ENCODE measurements around the gene UNC5CL.

DNA sequence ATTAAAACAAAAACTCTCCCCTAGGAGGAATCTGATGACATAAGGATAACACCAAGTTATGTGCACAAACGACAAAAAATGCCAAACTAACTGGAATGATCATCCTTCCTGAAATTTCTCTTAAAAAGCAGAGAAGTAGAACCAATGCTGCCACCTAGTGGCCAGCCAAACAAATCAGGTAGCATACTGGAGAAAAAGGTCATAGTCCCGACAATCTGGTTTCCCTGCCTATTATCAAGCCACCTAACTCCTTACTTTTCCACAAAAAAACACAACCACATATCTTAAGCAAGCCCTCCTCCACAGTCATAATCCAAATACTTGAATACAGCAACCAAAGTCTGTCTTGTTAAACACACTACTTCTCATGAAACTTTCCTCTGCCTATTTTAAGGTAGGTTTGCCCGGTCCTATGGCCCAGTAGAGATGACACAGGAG is 27.9 kb upstream of the UNC5CL start:
- TF ChIP-seq JUND (IDR thresholded peaks at IDR 0.05; ENCODE audit: low read length), result no peak
- TF ChIP-seq, protein P1, sequence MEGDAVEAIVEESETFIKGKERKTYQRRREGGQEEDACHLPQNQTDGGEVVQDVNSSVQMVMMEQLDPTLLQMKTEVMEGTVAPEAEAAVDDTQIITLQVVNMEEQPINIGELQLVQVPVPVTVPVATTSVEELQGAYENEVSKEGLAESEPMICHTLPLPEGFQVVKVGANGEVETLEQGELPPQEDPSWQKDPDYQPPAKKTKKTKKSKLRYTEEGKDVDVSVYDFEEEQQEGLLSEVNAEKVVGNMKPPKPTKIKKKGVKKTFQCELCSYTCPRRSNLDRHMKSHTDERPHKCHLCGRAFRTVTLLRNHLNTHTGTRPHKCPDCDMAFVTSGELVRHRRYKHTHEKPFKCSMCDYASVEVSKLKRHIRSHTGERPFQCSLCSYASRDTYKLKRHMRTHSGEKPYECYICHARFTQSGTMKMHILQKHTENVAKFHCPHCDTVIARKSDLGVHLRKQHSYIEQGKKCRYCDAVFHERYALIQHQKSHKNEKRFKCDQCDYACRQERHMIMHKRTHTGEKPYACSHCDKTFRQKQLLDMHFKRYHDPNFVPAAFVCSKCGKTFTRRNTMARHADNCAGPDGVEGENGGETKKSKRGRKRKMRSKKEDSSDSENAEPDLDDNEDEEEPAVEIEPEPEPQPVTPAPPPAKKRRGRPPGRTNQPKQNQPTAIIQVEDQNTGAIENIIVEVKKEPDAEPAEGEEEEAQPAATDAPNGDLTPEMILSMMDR (IDR thresholded peaks at IDR 0.05; ENCODE audit: control extremely low read depth in 1 of 3, insufficient read depth in 1 of 3, low read depth in 1 of 3, low read length in 3 of 3), result peak in 2 of 3 experiments; percentile 54 to 79; a peak in 2 of 4 replicates
- no peak for TF ChIP-seq HDAC2 (IDR thresholded peaks at IDR 0.05; ENCODE audit: borderline replicate concordance in 1 of 2, low read depth in 2 of 2, low read length in 2 of 2)
- no peak for TF ChIP-seq POLR2AphosphoS5 (IDR thresholded peaks at IDR 0.05; ENCODE audit: low read depth, low read length)
- TF ChIP-seq POLR2A (IDR thresholded peaks at IDR 0.05; ENCODE audit: control extremely low read depth in 1 of 2, low read depth in 2 of 2, low read length in 2 of 2), result no peak
- no peak for TF ChIP-seq SIN3A (conservative IDR thresholded peaks at IDR 0.05 in 1 of 2, IDR thresholded peaks at IDR 0.05 in 1 of 2; ENCODE audit: low read depth in 1 of 2, low read length in 2 of 2)
- TF ChIP-seq TCF12 (IDR thresholded peaks at IDR 0.05; ENCODE audit: low read depth, low read length), result no peak
- TF ChIP-seq BCL11A (IDR thresholded peaks at IDR 0.05; ENCODE audit: low read depth in 2 of 2, low read length in 2 of 2), result no peak
- TF ChIP-seq TAF1 (IDR thresholded peaks at IDR 0.05; ENCODE audit: low read depth, low read length), result no peak
- TF ChIP-seq RAD21 (IDR thresholded peaks at IDR 0.05 in 1 of 2, conservative IDR thresholded peaks at IDR 0.05 in 1 of 2; ENCODE audit: low read depth in 2 of 2, low read length in 2 of 2), result peak; percentile 72 to 77
- TF ChIP-seq SP2 (IDR thresholded peaks at IDR 0.05; ENCODE audit: low read length), result no peak
- no peak for TF ChIP-seq BACH1 (IDR thresholded peaks at IDR 0.05; ENCODE audit: low read length)
- TF ChIP-seq RBBP5 (IDR thresholded peaks at IDR 0.05; ENCODE audit: borderline replicate concordance, low read depth, low read length), result no peak
- no peak for TF ChIP-seq GTF2F1 (IDR thresholded peaks at IDR 0.05; ENCODE audit: borderline replicate concordance, low read depth, low read length)

Measured in H1 (cell line).